Loucy (cell line): ENCODE results near the gene ESAM.
A peak's percentile ranks its signal among the peaks of the same experiment; 100 is the strongest.

Source experiments
- H2AFZ ChIP-seq: fragments of 200-600 bp; sonication (generic); 2 replicates; pipeline ENCODE4 v1.6.0; 2016; ENCODE audit warnings: antibody characterized with exemption, mild to moderate bottlenecking, low read length, moderate library complexity
- H3F3A ChIP-seq: fragments of 200-600 bp; 2 replicates; pipeline ENCODE4 v1.6.0; 2016; ENCODE audit warnings: antibody characterized with exemption, low read depth, mild to moderate bottlenecking
- H3K27me3 ChIP-seq: fragments of 200-600 bp; sonication (generic); 2 replicates; pipeline ENCODE4 v1.6.1; 2014; ENCODE audit warnings: low read length, mild to moderate bottlenecking; ENCODE audit not compliant: insufficient read depth, poor library complexity, severe bottlenecking
- H3K36me3 ChIP-seq: fragments of 200-600 bp; sonication (generic); 2 replicates; pipeline ENCODE4 v1.6.1; 2016; ENCODE audit warnings: low read length; ENCODE audit not compliant: insufficient read depth
- H3K4me1 ChIP-seq: fragments of 200-600 bp; sonication (generic); 2 replicates; pipeline ENCODE4 v1.5.1; 2014; ENCODE audit warnings: low read length, mild to moderate bottlenecking; ENCODE audit not compliant: insufficient read depth, poor library complexity, severe bottlenecking
- H3K4me2 ChIP-seq: fragments of 200-600 bp; sonication (generic); 2 replicates; pipeline ENCODE4 v1.6.0; 2014; ENCODE audit warnings: antibody characterized with exemption, low read length, low read depth, mild to moderate bottlenecking; ENCODE audit not compliant: poor library complexity, severe bottlenecking
- H3K4me3 ChIP-seq: fragments of 200-600 bp; sonication (generic); 2 replicates; pipeline ENCODE4 v1.5.1; 2014; ENCODE audit warnings: low read length, mild to moderate bottlenecking, mixed read lengths; ENCODE audit not compliant: poor library complexity, severe bottlenecking
- H3K79me2 ChIP-seq: fragments of 200-600 bp; sonication (generic); 2 replicates; pipeline ENCODE4 v1.6.1; 2014; ENCODE audit warnings: low read length; ENCODE audit not compliant: insufficient read depth
- H3K9ac ChIP-seq: fragments of 200-600 bp; sonication (generic); 2 replicates; pipeline ENCODE4 v1.6.0; 2014; ENCODE audit warnings: mild to moderate bottlenecking, low read depth, low read length, moderate library complexity; ENCODE audit not compliant: poor library complexity, severe bottlenecking
- H3K9me2 ChIP-seq: fragments of 200-600 bp; sonication (generic); replicated peaks from 2 replicates; pipeline ENCODE4 v1.6.1; 2016; ENCODE audit warnings: low read depth, low read length, mixed read lengths
- H3K9me3 ChIP-seq: fragments of 200-600 bp; sonication (generic); 2 replicates; pipeline ENCODE4 v1.6.1; 2014; ENCODE audit warnings: mild to moderate bottlenecking, antibody characterized with exemption, low read length, low read depth; ENCODE audit not compliant: insufficient read depth
- H4K20me1 ChIP-seq: fragments of 200-600 bp; sonication (generic); 2 replicates; pipeline ENCODE4 v1.6.0; 2014; ENCODE audit warnings: antibody characterized with exemption, low read length, mild to moderate bottlenecking; ENCODE audit not compliant: insufficient read depth, poor library complexity, severe bottlenecking
- EZH2phosphoT487 ChIP-seq: fragments of 200-600 bp; IDR thresholded peaks from 2 replicates; pipeline ENCODE4 v1.6.1; 2018; ENCODE audit warnings: antibody characterized with exemption, mild to moderate bottlenecking, moderate library complexity, borderline replicate concordance
- TF ChIP-seq, protein P1 (sequence below): fragments of 200-600 bp; sonication (generic); conservative IDR thresholded peaks from 2 replicates; pipeline ENCODE4 v1.5.1; 2014; ENCODE audit warnings: mild to moderate bottlenecking, antibody characterized with exemption, low read length

The ESAM gene

GRCh38 chr11:124727474-124727873, 34.6 kb downstream of the ESAM start:
- Histone ChIP-seq H3K9ac (no peak overlapping the region), H3K4me1 (peaks cover 48% of the 10 kb centered on the region), H3K9me3 (no peaks in the 10 kb centered on the region), H3K79me2 (no peaks in the 10 kb centered on the region), H3K4me2 (no peak overlapping the region), H3K27me3 (no peaks in the 10 kb centered on the region), H3K4me3 (no peak overlapping the region), H2AFZ (no peak overlapping the region), H4K20me1 (no peaks in the 10 kb centered on the region), H3K36me3 (no peaks in the 10 kb centered on the region), H3K9me2 (no peaks in the 10 kb centered on the region), H3F3A (no peaks in the 10 kb centered on the region)
- no peak for TF ChIP-seq EZH2phosphoT487

GRCh38 chr11:124725719-124726105, 36.4 kb downstream of the ESAM start:
- H2AFZ ChIP-seq: peak overlapping the region; percentile 78
- H3K9me2 ChIP-seq: no peaks in the 10 kb centered on the region
- peak overlapping the region; percentile 53 for H3K4me3 ChIP-seq
- H3K27me3 ChIP-seq: no peaks in the 10 kb centered on the region
- H3K9me3 ChIP-seq: no peaks in the 10 kb centered on the region
- no peaks in the 10 kb centered on the region for H3K36me3 ChIP-seq
- H3K4me2 ChIP-seq: peak overlapping the region; percentile 72
- peak overlapping the region; percentile 51 for H3K9ac ChIP-seq
- TF ChIP-seq, protein P1, sequence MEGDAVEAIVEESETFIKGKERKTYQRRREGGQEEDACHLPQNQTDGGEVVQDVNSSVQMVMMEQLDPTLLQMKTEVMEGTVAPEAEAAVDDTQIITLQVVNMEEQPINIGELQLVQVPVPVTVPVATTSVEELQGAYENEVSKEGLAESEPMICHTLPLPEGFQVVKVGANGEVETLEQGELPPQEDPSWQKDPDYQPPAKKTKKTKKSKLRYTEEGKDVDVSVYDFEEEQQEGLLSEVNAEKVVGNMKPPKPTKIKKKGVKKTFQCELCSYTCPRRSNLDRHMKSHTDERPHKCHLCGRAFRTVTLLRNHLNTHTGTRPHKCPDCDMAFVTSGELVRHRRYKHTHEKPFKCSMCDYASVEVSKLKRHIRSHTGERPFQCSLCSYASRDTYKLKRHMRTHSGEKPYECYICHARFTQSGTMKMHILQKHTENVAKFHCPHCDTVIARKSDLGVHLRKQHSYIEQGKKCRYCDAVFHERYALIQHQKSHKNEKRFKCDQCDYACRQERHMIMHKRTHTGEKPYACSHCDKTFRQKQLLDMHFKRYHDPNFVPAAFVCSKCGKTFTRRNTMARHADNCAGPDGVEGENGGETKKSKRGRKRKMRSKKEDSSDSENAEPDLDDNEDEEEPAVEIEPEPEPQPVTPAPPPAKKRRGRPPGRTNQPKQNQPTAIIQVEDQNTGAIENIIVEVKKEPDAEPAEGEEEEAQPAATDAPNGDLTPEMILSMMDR: no peak
- TF ChIP-seq EZH2phosphoT487: no peak
- no peaks in the 10 kb centered on the region for H3F3A ChIP-seq
- no peaks in the 10 kb centered on the region for H4K20me1 ChIP-seq
- H3K4me1 ChIP-seq: peaks cover 43% of the 10 kb centered on the region
- no peaks in the 10 kb centered on the region for H3K79me2 ChIP-seq

GRCh38 chr11:124724979-124725718, 36.9 kb downstream of the ESAM start:
- H3K79me2 ChIP-seq: no peaks in the 10 kb centered on the region
- H3K36me3 ChIP-seq: no peaks in the 10 kb centered on the region
- peaks cover 43% of the 10 kb centered on the region for H3K4me1 ChIP-seq
- H3K4me2 ChIP-seq: peak overlapping the region; percentile 72
- peak overlapping the region; percentile 53 for H3K4me3 ChIP-seq
- no peaks in the 10 kb centered on the region for H3K9me2 ChIP-seq
- H2AFZ ChIP-seq: peak overlapping the region; percentile 78
- TF ChIP-seq EZH2phosphoT487: no peak
- TF ChIP-seq, protein P1: no peak
- peak overlapping the region; percentile 51 for H3K9ac ChIP-seq
- no peaks in the 10 kb centered on the region for H3F3A ChIP-seq
- H4K20me1 ChIP-seq: no peaks in the 10 kb centered on the region
- H3K9me3 ChIP-seq: no peaks in the 10 kb centered on the region
- H3K27me3 ChIP-seq: no peaks in the 10 kb centered on the region

GRCh38 chr11:124722176-124722575, 39.9 kb downstream of the ESAM start:
- Histone ChIP-seq H3K79me2 (no peaks in the 10 kb centered on the region), H2AFZ (no peak overlapping the region), H3F3A (no peaks in the 10 kb centered on the region), H3K4me2 (peak overlapping the region; percentile 3), H3K9me3 (no peaks in the 10 kb centered on the region), H3K9ac (no peak overlapping the region), H3K9me2 (no peaks in the 10 kb centered on the region), H3K36me3 (no peaks in the 10 kb centered on the region), H4K20me1 (no peaks in the 10 kb centered on the region), H3K4me1 (peaks cover 55% of the 10 kb centered on the region), H3K4me3 (no peak overlapping the region), H3K27me3 (peaks cover 12% of the 10 kb centered on the region)
- TF ChIP-seq EZH2phosphoT487: no peak
- TF ChIP-seq, protein P1: no peak
